ENCODE results near the gene TLX2. TPM values are rescaled to one million over a fixed set of nuclear protein-coding genes. Genes with fewer than 3 reads are reported as not detected.

TLX2 gene
- total and polyA plus RNA-seq, 2 of the 13 experiments (the other 11 are each of a cell fraction or from before 2014, with no cell fraction given), result 0.05 to 0.20 TPM

GRCh38 chr2:74513605-74514367 lies 464 bp upstream of the TLX2 start:
- H3K79me2 ChIP-seq (ENCODE audit: insufficient read depth, low read length), result no peaks in the 10 kb centered on the region
- peak overlapping the region; percentile 75 for H3K4me2 ChIP-seq (ENCODE audit: low read depth, low read length)
- intact Hi-C loops (cut with micrococcal nuclease; ENCODE audit: unreplicated experiment) (no loop called here), in situ Hi-C loops (cut with HindIII; ENCODE audit: extremely low pct_ligation_motif_present, low pct_unique_long_range_greater_than_20kb) (no loop called here)
- no peak for FAIRE-seq
- H3K4me3 ChIP-seq (replicated peaks in 1 of 3; ENCODE audit: insufficient read depth in 1 of 3, low read depth in 2 of 3, low read length in 3 of 3), result peak overlapping the region; percentile 43 to 63 (median 62); a peak in 5 of 6 replicates
- DNase-seq (ENCODE audit: low spot score), result no peak
- ATAC-seq, result no peak; the same call in 1 of the 3 replicates
- peak overlapping the region; percentile 27 for H3K27ac ChIP-seq (ENCODE audit: extremely low read length, insufficient read depth, low read length)
- H3K27me3 ChIP-seq (ENCODE audit: control insufficient read depth in 1 of 2, insufficient read depth in 2 of 2, low read length in 2 of 2), result no peaks in the 10 kb centered on the region
- H4K20me1 ChIP-seq (ENCODE audit: insufficient read depth, low read length), result no peaks in the 10 kb centered on the region
- peak overlapping the region; percentile 68 for H3K9ac ChIP-seq (ENCODE audit: insufficient read depth, low read depth, low read length)
- peaks cover 8% of the 10 kb centered on the region in 2 experiments; a peak in 4 of 5 replicates for H3K36me3 ChIP-seq (replicated peaks in 1 of 2; ENCODE audit: control insufficient read depth in 1 of 2, insufficient read depth in 2 of 2, low read length in 2 of 2)
- ChIA-PET CTCF (ENCODE audit: low intra/inter-chr PET ratio, low total read pairs) (no interaction called here), POLR2A (interaction anchor here (1.0 to 2.4 kb wide), 7 partner anchors 8 to 31 kb away, joined by 3 to 31 read pairs (median 11); partner anchors contain the start of genes AUP1, CCDC142, DQX1 and HTRA2)
- WGBS (ENCODE audit: low lambda C conversion rate), result 85% methylated on average over 52 of the region's 52 CpGs
- no peaks in the 10 kb centered on the region for H3K9me3 ChIP-seq (ENCODE audit: low read length)
- H3K4me1 ChIP-seq (ENCODE audit: insufficient read depth, low read length), result peaks cover 48% of the 10 kb centered on the region
- no peak overlapping the region for H2AFZ ChIP-seq (ENCODE audit: low read length)
- BruUV-seq (replicated peaks), result no TSS peak
- TF ChIP-seq ZNF687 (CRISPR knock-in tag; IDR thresholded peaks at IDR 0.05) (peak; percentile 54), SP1 (IDR thresholded peaks at IDR 0.05) (no peak), SP1 (CRISPR knock-in tag; IDR thresholded peaks at IDR 0.05) (peak; percentile 12; the same call in 1 of the 2 replicates), TOE1 (CRISPR knock-in tag; IDR thresholded peaks at IDR 0.05) (0 out of 2 replicates have a peak, but pooled peaks have one; percentile 3), ZBTB38 (CRISPR knock-in tag; IDR thresholded peaks at IDR 0.05) (peak; percentile 82), ZBTB20 (CRISPR knock-in tag; IDR thresholded peaks at IDR 0.05; ENCODE audit: borderline replicate concordance, low read depth) (no peak), AKAP8 (CRISPR knock-in tag; IDR thresholded peaks at IDR 0.05) (no peak; the same call in none of the 2 replicates), FOXC1 (CRISPR knock-in tag; IDR thresholded peaks at IDR 0.05; ENCODE audit: borderline replicate concordance) (no peak), ZBTB2 (CRISPR knock-in tag; IDR thresholded peaks at IDR 0.05; ENCODE audit: low read depth) (0 out of 2 replicates have a peak, but pooled peaks have one; percentile 6), NR2F1 (CRISPR knock-in tag; IDR thresholded peaks at IDR 0.05) (no peak), DZIP1 (CRISPR knock-in tag; IDR thresholded peaks at IDR 0.05) (no peak), HNRNPK (IDR thresholded peaks at IDR 0.05; ENCODE audit: low read depth, low read length, poor library complexity, severe bottlenecking) (peak; percentile 82), PITX1 (CRISPR knock-in tag; IDR thresholded peaks at IDR 0.05) (no peak), FOSL2 (CRISPR knock-in tag; IDR thresholded peaks at IDR 0.05) (no peak)

All from HepG2 (cell line).